OCI-LY3 (cell line): Measurements from ENCODE around the gene UNC5A.

ENCODE experiments used
- H2AFZ ChIP-seq: fragments of 200-600, 300-600 bp; shearing (Covaris generic); 2 replicates; pipeline ENCODE4 v1.6.0; 2014; ENCODE audit warnings: antibody characterized with exemption, low read depth, low read length
- H3K27ac ChIP-seq: fragments of 200-600, 300-600 bp; sonication (generic); 2 replicates; pipeline ENCODE4 v1.5.1; 2014; ENCODE audit warnings: mild to moderate bottlenecking, low read length, moderate library complexity, mixed read lengths
- H3K27me3 ChIP-seq: fragments of 200-600, 300-600 bp; sonication (generic); 2 replicates; pipeline ENCODE4 v1.6.1; 2014; ENCODE audit warnings: low read depth, low read length, mixed read lengths
- H3K36me3 ChIP-seq: fragments of 200-600, 300-600 bp; sonication (generic); replicated peaks from 2 replicates; pipeline ENCODE3; 2014; ENCODE audit warnings: low read depth, low read length, mixed read lengths
- H3K4me1 ChIP-seq: fragments of 300-600, 200-600 bp; sonication (generic); 2 replicates; pipeline ENCODE4 v1.6.1; 2014; ENCODE audit warnings: low read length, mixed read lengths
- H3K4me2 ChIP-seq: fragments of 200-600, 300-600 bp; sonication (generic); 2 replicates; pipeline ENCODE4 v1.6.1; 2014; ENCODE audit warnings: low read length, mixed read lengths
- H3K4me3 ChIP-seq: fragments of 300-600, 200-600 bp; sonication (generic); 2 replicates; pipeline ENCODE4 v1.5.1; 2014; ENCODE audit warnings: antibody characterized with exemption, mild to moderate bottlenecking, low read length, moderate library complexity
- H3K79me2 ChIP-seq: fragments of 300-600, 200-600 bp; shearing (Covaris generic); 2 replicates; pipeline ENCODE4 v1.6.1; 2014; ENCODE audit warnings: mild to moderate bottlenecking, low read length, mixed read lengths
- H3K9ac ChIP-seq: fragments of 300-600, 200-600 bp; shearing (Covaris generic); 2 replicates; pipeline ENCODE4 v1.6.0; 2014; ENCODE audit warnings: mild to moderate bottlenecking, low read length, moderate library complexity
- H3K9me3 ChIP-seq: fragments of 200-600, 300-600 bp; shearing (Covaris generic); 2 replicates; pipeline ENCODE4 v1.6.1; 2014; ENCODE audit warnings: low read length, mixed read lengths; ENCODE audit not compliant: insufficient read depth
- H4K20me1 ChIP-seq: fragments of 200-600, 300-600 bp; sonication (generic); 2 replicates; pipeline ENCODE4 v1.6.1; 2016; ENCODE audit warnings: low read length, mixed read lengths; ENCODE audit not compliant: insufficient read depth
- EZH2phosphoT487 ChIP-seq: fragments of 200-600 bp; shearing (Covaris generic); IDR thresholded peaks from 2 replicates; pipeline ENCODE4 v1.6.1; 2018; ENCODE audit warnings: antibody characterized with exemption, mixed run types, low read depth
- TF ChIP-seq, protein P1 (sequence below): fragments of 200-600, 300-600 bp; sonication (generic); IDR thresholded peaks from 2 replicates; pipeline ENCODE4 v1.5.1; 2014; ENCODE audit warnings: antibody characterized with exemption, low read length, low read depth

The UNC5A gene

DNA sequence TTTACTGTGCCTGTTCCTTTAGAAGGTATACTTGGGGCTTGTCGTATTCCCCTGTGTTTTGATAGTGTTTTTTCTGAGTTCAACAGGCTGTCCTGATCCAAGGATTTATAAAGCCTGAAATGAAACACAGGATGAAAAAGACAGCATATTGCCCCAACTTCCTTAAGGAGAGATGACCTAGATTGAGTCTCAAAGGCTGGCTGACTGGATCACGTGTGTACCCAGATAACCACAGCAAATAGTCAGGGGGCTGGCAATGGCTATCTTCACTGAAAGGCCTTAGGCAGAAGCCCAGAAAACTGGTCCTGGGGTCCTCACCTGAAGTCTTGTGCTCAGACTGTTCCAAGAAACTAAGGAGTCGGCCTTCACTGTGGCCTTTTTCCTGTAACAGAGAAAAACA, 96.4 kb downstream of the UNC5A start:
- no peak overlapping the region for H3K4me3 ChIP-seq
- no peak overlapping the region for H3K4me2 ChIP-seq
- no peaks in the 10 kb centered on the region for H3K9me3 ChIP-seq
- H3K4me1 ChIP-seq = peaks cover 30% of the 10 kb centered on the region
- no peak overlapping the region for H3K27ac ChIP-seq
- no peak overlapping the region for H2AFZ ChIP-seq
- H3K79me2 ChIP-seq = no peaks in the 10 kb centered on the region
- H3K9ac ChIP-seq = no peak overlapping the region
- no peak for TF ChIP-seq EZH2phosphoT487
- TF ChIP-seq, protein P1, sequence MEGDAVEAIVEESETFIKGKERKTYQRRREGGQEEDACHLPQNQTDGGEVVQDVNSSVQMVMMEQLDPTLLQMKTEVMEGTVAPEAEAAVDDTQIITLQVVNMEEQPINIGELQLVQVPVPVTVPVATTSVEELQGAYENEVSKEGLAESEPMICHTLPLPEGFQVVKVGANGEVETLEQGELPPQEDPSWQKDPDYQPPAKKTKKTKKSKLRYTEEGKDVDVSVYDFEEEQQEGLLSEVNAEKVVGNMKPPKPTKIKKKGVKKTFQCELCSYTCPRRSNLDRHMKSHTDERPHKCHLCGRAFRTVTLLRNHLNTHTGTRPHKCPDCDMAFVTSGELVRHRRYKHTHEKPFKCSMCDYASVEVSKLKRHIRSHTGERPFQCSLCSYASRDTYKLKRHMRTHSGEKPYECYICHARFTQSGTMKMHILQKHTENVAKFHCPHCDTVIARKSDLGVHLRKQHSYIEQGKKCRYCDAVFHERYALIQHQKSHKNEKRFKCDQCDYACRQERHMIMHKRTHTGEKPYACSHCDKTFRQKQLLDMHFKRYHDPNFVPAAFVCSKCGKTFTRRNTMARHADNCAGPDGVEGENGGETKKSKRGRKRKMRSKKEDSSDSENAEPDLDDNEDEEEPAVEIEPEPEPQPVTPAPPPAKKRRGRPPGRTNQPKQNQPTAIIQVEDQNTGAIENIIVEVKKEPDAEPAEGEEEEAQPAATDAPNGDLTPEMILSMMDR = no peak
- H3K27me3 ChIP-seq = no peaks in the 10 kb centered on the region
- peaks cover 66% of the 10 kb centered on the region for H3K36me3 ChIP-seq
- 0 out of 2 replicates have a peak, but pooled peaks cover 8% of the 10 kb centered on the region for H4K20me1 ChIP-seq

DNA sequence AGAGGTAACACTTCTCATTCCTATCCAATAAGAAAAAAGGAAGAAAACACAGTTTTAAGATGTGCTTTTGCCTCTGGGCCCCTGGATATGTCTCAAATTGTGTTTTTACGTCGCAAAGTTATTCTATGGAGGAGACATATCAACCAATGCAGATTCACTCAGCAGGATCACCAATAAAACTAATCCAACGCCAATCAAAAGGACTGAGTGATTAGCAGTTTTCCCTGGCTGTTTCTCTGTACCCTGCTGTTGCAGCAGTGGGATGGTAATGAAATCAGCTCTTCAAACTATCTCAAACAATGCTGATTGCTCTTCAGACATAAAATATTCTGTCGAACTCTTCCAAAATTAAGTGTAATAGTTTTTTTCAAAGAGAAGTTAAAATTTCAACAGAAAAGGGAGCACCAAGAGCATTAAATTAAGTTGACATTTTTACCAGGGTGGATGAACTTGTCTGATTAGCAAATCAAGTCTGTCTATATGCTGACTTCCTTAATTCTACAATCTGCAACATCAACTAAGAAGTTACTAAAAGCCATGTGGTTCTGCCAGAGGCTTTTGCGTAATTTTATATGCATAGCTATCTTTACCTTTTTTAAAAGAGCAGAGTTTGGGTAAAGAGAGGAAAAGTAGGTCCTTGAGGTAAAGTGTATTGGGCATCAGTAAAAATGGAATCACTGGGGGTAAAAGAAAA, 98.5 kb downstream of the UNC5A start:
- TF ChIP-seq, protein P1 = no peak
- no peak for TF ChIP-seq EZH2phosphoT487
- Histone ChIP-seq H3K36me3 (peaks cover 58% of the 10 kb centered on the region), H3K79me2 (0 out of 2 replicates have a peak, but pooled peaks cover 6% of the 10 kb centered on the region), H3K4me1 (peaks cover 11% of the 10 kb centered on the region), H3K4me2 (no peak overlapping the region), H3K9me3 (no peaks in the 10 kb centered on the region), H3K9ac (no peak overlapping the region), H3K27ac (no peak overlapping the region), H2AFZ (no peak overlapping the region), H3K4me3 (no peak overlapping the region), H3K27me3 (no peaks in the 10 kb centered on the region), H4K20me1 (peaks cover 14% of the 10 kb centered on the region; the same call in 1 of the 2 replicates)

DNA sequence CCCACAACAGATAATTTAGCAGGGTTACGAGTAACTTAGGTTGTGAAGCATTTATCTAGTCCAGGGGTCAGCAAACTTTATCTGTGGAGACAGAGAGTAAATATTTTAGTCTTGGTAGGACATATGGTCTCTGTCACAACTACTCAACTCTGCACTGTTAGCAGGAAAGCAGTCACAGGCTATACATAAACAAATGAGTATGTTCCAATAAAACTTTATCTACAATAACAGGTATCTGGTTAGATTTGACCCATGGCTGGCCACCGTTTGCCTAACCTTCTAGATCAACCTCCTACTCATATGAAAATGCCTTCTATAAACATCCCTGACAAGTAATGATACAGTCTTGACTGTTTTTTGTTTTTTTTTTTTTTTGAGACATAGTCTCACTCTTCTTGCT, 101.8 kb downstream of the UNC5A start:
- 0 out of 2 replicates have a peak, but pooled peaks cover 6% of the 10 kb centered on the region for H3K79me2 ChIP-seq
- H3K27ac ChIP-seq = no peak overlapping the region
- no peaks in the 10 kb centered on the region for H3K9me3 ChIP-seq
- H3K9ac ChIP-seq = no peak overlapping the region
- no peak overlapping the region for H3K4me3 ChIP-seq
- H4K20me1 ChIP-seq = peaks cover 19% of the 10 kb centered on the region; the same call in 1 of the 2 replicates
- H3K27me3 ChIP-seq = no peaks in the 10 kb centered on the region
- TF ChIP-seq, protein P1 = no peak
- TF ChIP-seq EZH2phosphoT487 = no peak
- peaks cover 31% of the 10 kb centered on the region for H3K36me3 ChIP-seq
- H3K4me1 ChIP-seq = peaks cover 11% of the 10 kb centered on the region
- no peak overlapping the region for H3K4me2 ChIP-seq
- no peak overlapping the region for H2AFZ ChIP-seq

DNA sequence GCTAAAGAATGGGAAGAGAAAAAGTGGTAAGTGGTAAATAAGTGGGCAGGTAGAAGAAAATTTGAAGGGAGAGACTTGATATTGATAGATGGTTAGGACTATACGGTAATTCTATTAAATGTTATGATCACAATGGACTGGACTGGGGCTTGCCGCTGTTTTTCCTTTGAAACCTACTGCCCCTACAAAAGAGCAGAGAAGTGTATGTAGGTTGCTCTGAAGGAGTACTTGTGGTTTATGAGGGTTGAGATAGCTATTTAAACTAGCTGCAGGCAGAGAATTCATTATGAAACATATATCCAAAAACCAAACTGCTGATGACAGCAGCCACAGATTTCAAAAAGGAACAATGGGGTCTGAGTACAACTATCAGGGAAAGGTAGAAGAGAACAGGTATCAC, 105.5 kb downstream of the UNC5A start:
- H4K20me1 ChIP-seq = peaks cover 11% of the 10 kb centered on the region; the same call in 1 of the 2 replicates
- peaks cover 13% of the 10 kb centered on the region for H3K36me3 ChIP-seq
- H2AFZ ChIP-seq = no peak overlapping the region
- H3K27ac ChIP-seq = no peak overlapping the region
- peaks cover 9% of the 10 kb centered on the region; the same call in 1 of the 2 replicates for H3K79me2 ChIP-seq
- no peak overlapping the region for H3K4me2 ChIP-seq
- H3K4me1 ChIP-seq = no peaks in the 10 kb centered on the region
- H3K9ac ChIP-seq = no peak overlapping the region
- TF ChIP-seq EZH2phosphoT487 = no peak
- TF ChIP-seq, protein P1 = no peak
- H3K4me3 ChIP-seq = no peak overlapping the region
- H3K27me3 ChIP-seq = no peaks in the 10 kb centered on the region
- no peaks in the 10 kb centered on the region for H3K9me3 ChIP-seq
